WI38 (cell line): ENCODE data around the gene ARPC5L.

Experiments
- H3K4me3 ChIP-seq: 2 replicates; pipeline ENCODE4 v1.5.1; 2011; ENCODE audit warnings: low read depth, mild to moderate bottlenecking, control low read depth, low read length
- TF ChIP-seq, protein P1 (sequence below): IDR thresholded peaks from 2 replicates; pipeline ENCODE4 v1.5.1; 2012; ENCODE audit warnings: low read depth, mild to moderate bottlenecking, control low read depth, low read length

ARPC5L gene

GRCh38 chr9:124853605-124854143 is 8.3 kb upstream of the ARPC5L start:
- H3K4me3 ChIP-seq: peak overlapping the region; percentile 53
- TF ChIP-seq, protein P1, sequence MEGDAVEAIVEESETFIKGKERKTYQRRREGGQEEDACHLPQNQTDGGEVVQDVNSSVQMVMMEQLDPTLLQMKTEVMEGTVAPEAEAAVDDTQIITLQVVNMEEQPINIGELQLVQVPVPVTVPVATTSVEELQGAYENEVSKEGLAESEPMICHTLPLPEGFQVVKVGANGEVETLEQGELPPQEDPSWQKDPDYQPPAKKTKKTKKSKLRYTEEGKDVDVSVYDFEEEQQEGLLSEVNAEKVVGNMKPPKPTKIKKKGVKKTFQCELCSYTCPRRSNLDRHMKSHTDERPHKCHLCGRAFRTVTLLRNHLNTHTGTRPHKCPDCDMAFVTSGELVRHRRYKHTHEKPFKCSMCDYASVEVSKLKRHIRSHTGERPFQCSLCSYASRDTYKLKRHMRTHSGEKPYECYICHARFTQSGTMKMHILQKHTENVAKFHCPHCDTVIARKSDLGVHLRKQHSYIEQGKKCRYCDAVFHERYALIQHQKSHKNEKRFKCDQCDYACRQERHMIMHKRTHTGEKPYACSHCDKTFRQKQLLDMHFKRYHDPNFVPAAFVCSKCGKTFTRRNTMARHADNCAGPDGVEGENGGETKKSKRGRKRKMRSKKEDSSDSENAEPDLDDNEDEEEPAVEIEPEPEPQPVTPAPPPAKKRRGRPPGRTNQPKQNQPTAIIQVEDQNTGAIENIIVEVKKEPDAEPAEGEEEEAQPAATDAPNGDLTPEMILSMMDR: no peak

DNA sequence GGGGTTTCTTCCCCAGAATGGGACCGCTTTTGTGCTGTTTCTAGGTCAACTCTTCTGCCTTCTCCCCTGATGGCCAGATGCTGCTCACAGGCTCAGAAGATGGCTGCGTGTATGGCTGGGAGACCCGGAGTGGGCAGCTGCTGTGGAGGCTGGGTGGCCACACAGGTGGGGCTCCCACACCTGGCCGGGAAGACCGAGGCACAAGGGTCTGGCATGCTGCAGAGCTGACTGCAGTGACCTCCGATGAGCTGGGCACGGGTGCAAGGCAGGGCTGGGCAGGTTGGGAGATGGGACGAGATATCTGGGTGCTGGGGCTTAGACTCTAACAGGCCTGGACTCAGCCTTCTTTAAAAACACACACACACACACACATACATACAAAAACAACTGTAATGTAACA is 7.8 kb upstream of the ARPC5L start:
- H3K4me3 ChIP-seq: no peak overlapping the region
- TF ChIP-seq, protein P1: no peak

DNA sequence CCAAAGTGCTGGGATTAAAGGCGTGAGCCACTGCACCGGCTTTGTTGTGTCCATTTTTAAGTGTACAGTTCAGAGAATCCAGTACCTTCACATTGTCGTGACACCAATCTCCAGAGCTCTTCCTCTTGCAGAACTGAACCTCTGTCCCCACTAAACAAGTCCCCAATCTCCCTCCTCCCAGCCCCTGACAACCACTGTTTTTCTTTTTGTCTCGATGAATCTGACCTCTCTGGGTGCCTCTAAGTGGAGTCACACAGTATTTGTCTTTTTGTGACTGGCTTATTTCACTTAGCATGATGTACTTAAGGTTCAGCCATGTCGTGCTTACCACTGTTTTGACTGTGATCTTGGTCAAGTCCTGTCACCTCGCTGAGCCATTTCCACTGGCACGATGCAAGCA is 7.1 kb upstream of the ARPC5L start:
- TF ChIP-seq, protein P1: no peak
- no peak overlapping the region for H3K4me3 ChIP-seq

GRCh38 chr9:124855566-124855943 is 6.4 kb upstream of the ARPC5L start:
- TF ChIP-seq, protein P1: no peak
- H3K4me3 ChIP-seq: no peak overlapping the region

DNA sequence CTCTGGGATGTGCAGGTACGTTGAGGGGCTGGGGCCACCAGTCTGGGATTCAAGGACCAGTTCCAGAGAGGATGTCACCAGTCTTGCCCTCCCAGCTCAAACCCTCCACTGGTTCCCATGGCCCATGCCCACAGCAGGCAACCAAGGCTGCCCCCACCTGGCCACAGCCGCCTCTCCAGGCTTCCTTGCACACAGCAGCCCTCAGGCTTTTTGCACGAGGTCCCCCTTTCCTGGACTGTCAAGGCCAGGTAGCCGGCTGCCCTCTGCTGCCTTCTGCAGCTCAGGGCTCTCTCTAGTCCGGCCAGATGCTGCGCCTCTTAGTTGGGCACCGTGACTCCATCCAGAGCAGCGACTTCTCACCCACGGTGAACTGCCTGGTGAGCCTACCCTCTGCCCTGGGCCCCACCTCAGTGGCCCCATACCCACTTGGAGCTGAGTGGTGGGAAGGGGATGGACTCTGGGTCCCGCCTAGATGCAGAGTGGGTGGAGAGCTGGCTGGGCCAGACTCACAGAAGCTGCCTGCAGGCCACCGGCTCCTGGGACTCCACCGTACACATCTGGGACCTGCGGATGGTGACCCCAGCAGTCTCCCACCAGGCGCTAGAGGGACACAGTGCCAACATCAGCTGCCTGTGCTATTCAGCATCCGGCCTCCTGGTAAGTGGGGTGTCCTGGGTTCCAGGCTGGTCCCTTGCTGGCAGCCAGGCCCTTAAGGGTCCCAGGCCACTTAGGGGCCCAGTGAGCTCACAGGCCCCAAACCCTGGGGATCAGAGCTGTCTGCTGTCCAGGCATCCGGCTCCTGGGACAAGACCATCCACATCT is 5.8 kb upstream of the ARPC5L start:
- no peak overlapping the region for H3K4me3 ChIP-seq
- TF ChIP-seq, protein P1: peak; percentile 35; the same call in 1 of the 2 replicates

GRCh38 chr9:124857533-124858162 is 4.3 kb upstream of the ARPC5L start:
- TF ChIP-seq, protein P1: no peak

More at GRCh38 chr9:124857533-124858162, 4.3 kb upstream of the ARPC5L start:
- no peak overlapping the region for H3K4me3 ChIP-seq
